K562 (cell line): ENCODE results near the gene GTF2A1L. TPM values are rescaled to one million over a fixed set of nuclear protein-coding genes. Genes with fewer than 3 reads are reported as not detected.
A peak's percentile ranks its signal among the peaks of the same experiment; 100 is the strongest.

Experiments used
- ATAC-seq: fragments of 200-7000 bp; cut with Tn5 transposase; 3 replicates; pipeline ENCODE4 v1.9.1; 2020; ENCODE audit warnings: moderate library complexity
- BruUV-seq: library from RNA; stranded (reverse); fragments of 400-500 nt; replicated peaks from 2 replicates; lab custom pipeline; 2021; lab: Mats Ljungman, UMichigan
- CTCF ChIA-PET: fragments of 300-600 bp; formaldehyde crosslinking; extraction: SDS; loops from one replicate; lab custom pipeline; 2021; ENCODE audit warnings: low intra/inter-chr PET ratio; lab: Yijun Ruan, JAX
- POLR2A ChIA-PET: fragments of 300-600, 350-650 bp; sonication (Branson Sonifier 250); formaldehyde crosslinking; extraction: SDS; loops from one replicate; lab custom pipeline; 2021; ENCODE audit warnings: antibody characterized with exemption, inconsistent platforms; lab: Yijun Ruan, JAX
- DNase-seq, 4 experiments: peaks; one replicate each; pipeline versions ENCODE4 v3.0.0 to v3.0.0-alpha.2; 2011 to 2018; ENCODE audit warnings: low spot score in 3 of 4, mixed read lengths in 3 of 4; ENCODE audit errors: extremely low read depth in 1 of 4
- FAIRE-seq: peaks from 2 replicates; lab custom pipeline; 2011; peaks lifted over from hg19 to GRCh38; lab: Jason Lieb, UNC
- H2AFZ ChIP-seq: 2 replicates; pipeline ENCODE4 v1.6.0; 2011; ENCODE audit warnings: low read depth, low read length, control low read depth, inconsistent platforms
- H3K27ac ChIP-seq: fragments of 200-600 bp; 3 replicates; pipeline ENCODE4 v1.8.0; 2011; ENCODE audit warnings: low read depth, mild to moderate bottlenecking, control low read depth, inconsistent platforms, low read length, moderate library complexity, mixed read lengths; ENCODE audit errors: extremely low read depth
- H3K27me3 ChIP-seq, 2 experiments: fragments of 300-600 bp in 1 of 2; 2 replicates in 1 of 2; 3 replicates in 1 of 2; pipeline versions ENCODE4 v1.6.0 to v1.8.0; 2011; ENCODE audit warnings: inconsistent platforms in 2 of 2, low read length in 2 of 2, mild to moderate bottlenecking in 1 of 2, mixed read lengths in 1 of 2, moderate library complexity in 1 of 2; ENCODE audit not compliant: control insufficient read depth in 2 of 2, insufficient read depth in 2 of 2
- H3K36me3 ChIP-seq: fragments of 300-600 bp; 3 replicates; pipeline ENCODE4 v1.8.0; 2011; ENCODE audit warnings: mild to moderate bottlenecking, low read length, inconsistent platforms; ENCODE audit not compliant: control insufficient read depth, insufficient read depth
- H3K4me1 ChIP-seq, 2 experiments: fragments of 200-600 bp in 1 of 2; replicated peaks in 1 of 2; 2 replicates in 1 of 2; 3 replicates in 1 of 2; pipeline versions ENCODE4 v1.5.1 to v1.8.0; 2011; ENCODE audit warnings: inconsistent platforms in 2 of 2, low read length in 2 of 2, mild to moderate bottlenecking in 1 of 2, mixed read lengths in 1 of 2, moderate library complexity in 1 of 2; ENCODE audit not compliant: control insufficient read depth in 2 of 2, insufficient read depth in 2 of 2
- H3K4me2 ChIP-seq: 2 replicates; pipeline ENCODE4 v1.6.1; 2011; ENCODE audit warnings: low read length, control low read depth, inconsistent platforms, mixed read lengths; ENCODE audit not compliant: insufficient read depth
- H3K4me3 ChIP-seq: fragments of 200-600 bp; sonication (generic), shearing (Covaris generic); 2 replicates; pipeline ENCODE4 v1.5.1; 2016; ENCODE audit warnings: control low read depth, inconsistent platforms
- H3K79me2 ChIP-seq: fragments of 200-600 bp; 3 replicates; pipeline ENCODE4 v1.8.0; 2011; ENCODE audit warnings: low read length, inconsistent platforms; ENCODE audit not compliant: control insufficient read depth, insufficient read depth
- H3K9ac ChIP-seq, 2 experiments: 2 replicates each; pipeline versions ENCODE4 v1.6.0 to v1.6.1; 2011; ENCODE audit warnings: low read depth in 2 of 2, low read length in 2 of 2, control low read depth in 1 of 2, inconsistent platforms in 1 of 2, mild to moderate bottlenecking in 1 of 2, mixed read lengths in 1 of 2; ENCODE audit not compliant: insufficient read depth in 1 of 2
- H3K9me1 ChIP-seq: one replicate; pipeline ENCODE4 v1.6.0; 2011; ENCODE audit warnings: inconsistent platforms, mild to moderate bottlenecking, low read length, moderate library complexity; ENCODE audit not compliant: control insufficient read depth, insufficient read depth
- H3K9me3 ChIP-seq: replicated peaks from 2 replicates; pipeline ENCODE4 v1.5.1; 2011; ENCODE audit warnings: low read depth, low read length, inconsistent platforms; ENCODE audit not compliant: control insufficient read depth, insufficient read depth
- H4K20me1 ChIP-seq: replicated peaks from 2 replicates; pipeline ENCODE4 v1.6.1; 2011; ENCODE audit warnings: low read length, inconsistent platforms, mixed read lengths; ENCODE audit not compliant: control insufficient read depth, insufficient read depth
- CBFB ChIP-seq: sonication (generic); formaldehyde crosslinking; IDR thresholded peaks from 2 replicates; pipeline ENCODE4 v1.4.0; 2020; ENCODE audit warnings: mild to moderate bottlenecking, missing genetic modification reagents
- MAFK ChIP-seq: IDR thresholded peaks from 2 replicates; pipeline ENCODE4 v1.6.1; 2011; ENCODE audit warnings: low read length, improper control_type of control experiment
- NCOR1 ChIP-seq: fragments of 450-650 bp; IDR thresholded peaks from 2 replicates; pipeline ENCODE4 v1.6.1; 2016; ENCODE audit warnings: mild to moderate bottlenecking, moderate library complexity
- RAD21 ChIP-seq, 2 experiments: fragments of 250-450 bp in 1 of 2; fragments of 450-650 bp in 1 of 2; sonication (Bioruptor Pico) in 1 of 2; formaldehyde crosslinking in 1 of 2; IDR thresholded peaks in 1 of 2; conservative IDR thresholded peaks in 1 of 2; 2 replicates each; pipeline versions ENCODE4 v1.4.0 to v1.8.0; 2020 to 2022; ENCODE audit warnings: mild to moderate bottlenecking in 2 of 2, moderate library complexity in 1 of 2
- ZNF766 ChIP-seq: fragments of 200-800 bp; sonication (Bioruptor generic); conservative IDR thresholded peaks from 2 replicates; pipeline ENCODE4 v1.6.1; 2016; ENCODE audit warnings: missing genetic modification characterization, missing compliant biosample characterization
- WGBS: fragments of 100-300 bp; shearing (Covaris generic); methylation state at CpG from one replicate; pipeline ENCODE4 v1.1.6; 2016; ENCODE audit warnings: low coverage, mixed read lengths; ENCODE audit not compliant: insufficient coverage; ENCODE audit errors: missing lambda C conversion rate; 5-methylcytosine and 5-hydroxymethylcytosine counted together
- in situ Hi-C: fragments of 300-500 bp; cut with MboI; formaldehyde crosslinking; loops from 4 replicates; pipeline ENCODE4 v1.15.0; 2018; ENCODE audit warnings: inconsistent platforms, mixed read lengths
- intact Hi-C: fragments of 100-400 bp; cut with micrococcal nuclease; formaldehyde crosslinking; loops from 2 replicates; pipeline ENCODE4 v1.14.2; 2022
- polyA plus RNA-seq, 8 experiments: library from polyadenylated mRNA; depleted of rRNA in 4 of 8; stranded (reverse) in 5 of 8; unstranded in 3 of 8; fragments of >200 nt; fragmentation: Nextera tagmentation in 2 of 8; fragmentation: Illumina TruSeq in 1 of 8; extraction: Ambion mirVana in 2 of 8; extraction: Trizol in 1 of 8; gene quantifications; 2 replicates each; pipeline versions ENCODE4 v1.2.1 to v1.2.3, GENCODE V29; 2011 to 2014; ENCODE audit warnings: inconsistent platforms in 1 of 8, missing spikeins in 1 of 8
- total RNA-seq, 7 experiments: library from RNA; depleted of rRNA in 6 of 7; stranded (reverse); fragments of >200 nt in 6 of 7; fragmentation: Illumina TruSeq in 2 of 7; extraction: Trizol in 2 of 7; gene quantifications; 2 replicates each; pipeline versions ENCODE4 v1.2.1 to v1.2.3, GENCODE V29; 2011 to 2021; ENCODE audit warnings: low replicate concordance in 1 of 7
- TF ChIP-seq, protein P1 (sequence below), 3 experiments: IDR thresholded peaks in 2 of 3; conservative IDR thresholded peaks in 1 of 3; 2 replicates each; pipeline ENCODE4 v1.5.1; 2011 to 2012; ENCODE audit warnings: low read length in 3 of 3, mild to moderate bottlenecking in 3 of 3, control low read depth in 2 of 3, improper control_type of control experiment in 1 of 3, inconsistent platforms in 1 of 3, low read depth in 1 of 3, mixed read lengths in 1 of 3, moderate library complexity in 1 of 3; ENCODE audit not compliant: insufficient read depth in 2 of 3
- TF ChIP-seq, protein P2 (sequence below), 2 experiments: fragments of 450-650 bp; formaldehyde crosslinking in 1 of 2; IDR thresholded peaks; 2 replicates each; pipeline versions ENCODE4 v1.4.0 to v1.6.1; 2014 to 2020; ENCODE audit warnings: mild to moderate bottlenecking in 2 of 2, borderline replicate concordance in 1 of 2, low read depth in 1 of 2

GTF2A1L gene
- total and polyA plus RNA-seq, 9 of the 15 experiments (the other 6 are each of a cell fraction or from before 2014, with no cell fraction given): 0.05 to 0.35 (median 0.12) TPM; not detected in 5

DNA sequence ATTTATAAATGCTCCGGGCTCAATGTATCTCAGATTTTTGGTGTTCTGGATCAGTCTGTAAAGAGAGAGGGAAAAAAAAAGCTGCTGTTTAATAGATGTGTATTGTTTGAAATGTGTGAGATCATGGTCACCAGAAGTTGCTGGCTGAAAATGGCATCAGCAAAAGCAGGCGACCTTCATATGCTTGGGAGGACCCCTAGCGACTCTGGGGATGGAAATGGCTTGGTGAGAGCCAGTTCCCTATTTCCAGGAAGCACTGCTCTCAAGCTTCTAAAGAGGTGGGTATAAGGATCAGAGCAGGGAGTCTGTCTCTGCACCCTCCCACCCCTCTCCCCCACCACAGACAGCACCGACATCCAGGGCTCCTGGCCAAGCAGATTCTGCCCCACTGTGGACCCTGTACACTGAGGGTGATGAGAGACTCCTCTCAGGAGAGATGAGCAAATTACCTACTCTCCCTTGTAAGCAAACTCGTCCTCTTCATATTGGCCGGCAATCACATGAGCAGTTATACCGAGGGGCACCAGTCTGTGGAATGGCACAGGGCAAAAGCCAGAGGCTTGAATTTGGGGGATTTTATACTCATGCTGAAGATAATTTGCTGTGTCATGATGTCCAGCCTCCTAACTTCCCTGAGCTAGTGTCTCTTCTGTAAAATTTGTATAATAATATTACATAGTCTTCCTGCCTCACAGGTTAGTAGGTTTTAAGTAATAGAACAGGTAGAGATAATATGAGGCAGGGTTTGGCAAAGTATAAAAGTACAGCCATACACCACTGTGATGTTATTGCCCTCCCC, 108.2 kb downstream of the GTF2A1L start:
- intact Hi-C loops: loop anchor here (1.0 kb wide), 2 partner anchors 104 to 125 kb away; no protein-coding TSS in a partner anchor
- TF ChIP-seq, protein P1, sequence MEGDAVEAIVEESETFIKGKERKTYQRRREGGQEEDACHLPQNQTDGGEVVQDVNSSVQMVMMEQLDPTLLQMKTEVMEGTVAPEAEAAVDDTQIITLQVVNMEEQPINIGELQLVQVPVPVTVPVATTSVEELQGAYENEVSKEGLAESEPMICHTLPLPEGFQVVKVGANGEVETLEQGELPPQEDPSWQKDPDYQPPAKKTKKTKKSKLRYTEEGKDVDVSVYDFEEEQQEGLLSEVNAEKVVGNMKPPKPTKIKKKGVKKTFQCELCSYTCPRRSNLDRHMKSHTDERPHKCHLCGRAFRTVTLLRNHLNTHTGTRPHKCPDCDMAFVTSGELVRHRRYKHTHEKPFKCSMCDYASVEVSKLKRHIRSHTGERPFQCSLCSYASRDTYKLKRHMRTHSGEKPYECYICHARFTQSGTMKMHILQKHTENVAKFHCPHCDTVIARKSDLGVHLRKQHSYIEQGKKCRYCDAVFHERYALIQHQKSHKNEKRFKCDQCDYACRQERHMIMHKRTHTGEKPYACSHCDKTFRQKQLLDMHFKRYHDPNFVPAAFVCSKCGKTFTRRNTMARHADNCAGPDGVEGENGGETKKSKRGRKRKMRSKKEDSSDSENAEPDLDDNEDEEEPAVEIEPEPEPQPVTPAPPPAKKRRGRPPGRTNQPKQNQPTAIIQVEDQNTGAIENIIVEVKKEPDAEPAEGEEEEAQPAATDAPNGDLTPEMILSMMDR (IDR thresholded peaks at IDR 0.05 in 2 of 3, conservative IDR thresholded peaks at IDR 0.05 in 1 of 3; ENCODE audit: insufficient read depth in 2 of 3, low read depth in 1 of 3, low read length in 3 of 3): peak; percentile 48 to 83 (median 53)
- TF ChIP-seq, protein P2, sequence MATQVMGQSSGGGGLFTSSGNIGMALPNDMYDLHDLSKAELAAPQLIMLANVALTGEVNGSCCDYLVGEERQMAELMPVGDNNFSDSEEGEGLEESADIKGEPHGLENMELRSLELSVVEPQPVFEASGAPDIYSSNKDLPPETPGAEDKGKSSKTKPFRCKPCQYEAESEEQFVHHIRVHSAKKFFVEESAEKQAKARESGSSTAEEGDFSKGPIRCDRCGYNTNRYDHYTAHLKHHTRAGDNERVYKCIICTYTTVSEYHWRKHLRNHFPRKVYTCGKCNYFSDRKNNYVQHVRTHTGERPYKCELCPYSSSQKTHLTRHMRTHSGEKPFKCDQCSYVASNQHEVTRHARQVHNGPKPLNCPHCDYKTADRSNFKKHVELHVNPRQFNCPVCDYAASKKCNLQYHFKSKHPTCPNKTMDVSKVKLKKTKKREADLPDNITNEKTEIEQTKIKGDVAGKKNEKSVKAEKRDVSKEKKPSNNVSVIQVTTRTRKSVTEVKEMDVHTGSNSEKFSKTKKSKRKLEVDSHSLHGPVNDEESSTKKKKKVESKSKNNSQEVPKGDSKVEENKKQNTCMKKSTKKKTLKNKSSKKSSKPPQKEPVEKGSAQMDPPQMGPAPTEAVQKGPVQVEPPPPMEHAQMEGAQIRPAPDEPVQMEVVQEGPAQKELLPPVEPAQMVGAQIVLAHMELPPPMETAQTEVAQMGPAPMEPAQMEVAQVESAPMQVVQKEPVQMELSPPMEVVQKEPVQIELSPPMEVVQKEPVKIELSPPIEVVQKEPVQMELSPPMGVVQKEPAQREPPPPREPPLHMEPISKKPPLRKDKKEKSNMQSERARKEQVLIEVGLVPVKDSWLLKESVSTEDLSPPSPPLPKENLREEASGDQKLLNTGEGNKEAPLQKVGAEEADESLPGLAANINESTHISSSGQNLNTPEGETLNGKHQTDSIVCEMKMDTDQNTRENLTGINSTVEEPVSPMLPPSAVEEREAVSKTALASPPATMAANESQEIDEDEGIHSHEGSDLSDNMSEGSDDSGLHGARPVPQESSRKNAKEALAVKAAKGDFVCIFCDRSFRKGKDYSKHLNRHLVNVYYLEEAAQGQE (IDR thresholded peaks at IDR 0.05; ENCODE audit: borderline replicate concordance): peak; percentile 54; the same call in 1 of the 2 replicates
- TF ChIP-seq, protein P2 (CRISPR knock-in tag; IDR thresholded peaks at IDR 0.05; ENCODE audit: low read depth): no peak
- TF ChIP-seq CBFB (CRISPR knock-in tag) (no peak), NCOR1 (no peak), RAD21 (CRISPR knock-in tag; conservative IDR thresholded peaks at IDR 0.05 in 1 of 2, IDR thresholded peaks at IDR 0.05 in 1 of 2) (peak; percentile 66 to 83), MAFK (peak; percentile 37; the same call in 1 of the 2 replicates), ZNF766 (0 out of 2 replicates have a peak, but pooled peaks have one; percentile 26)

More for the DNA sequence above, 108.2 kb downstream of the GTF2A1L start:
- DNase-seq (peak in 2 of 4 experiments; percentile 25 to 38), ATAC-seq (peak; percentile 88), FAIRE-seq (peak; percentile 71)
- H4K20me1 ChIP-seq: no peaks in the 10 kb centered on the region
- H3K9ac ChIP-seq: no peak overlapping the region
- no TSS peak for BruUV-seq
- POLR2A ChIA-PET: no interaction called here
- in situ Hi-C loops: no loop called here
- peaks cover 0 to 3% of the 10 kb centered on the region in 2 experiments; a peak in 1 of 5 replicates for H3K4me1 ChIP-seq
- no peaks in the 10 kb centered on the region for H3K27me3 ChIP-seq
- H3K36me3 ChIP-seq: no peaks in the 10 kb centered on the region
- WGBS: 2% methylated on average over 7 of the region's 7 CpGs
- H3K4me2 ChIP-seq: peak overlapping the region; percentile 26; the same call in 1 of the 2 replicates
- peak overlapping the region; percentile 64 for H2AFZ ChIP-seq
- H3K9me3 ChIP-seq: no peaks in the 10 kb centered on the region
- H3K4me3 ChIP-seq: no peak overlapping the region
- no peak overlapping the region for H3K27ac ChIP-seq
- CTCF ChIA-PET: interaction anchor here (1.1 to 1.9 kb wide), 2 partner anchors 103 to 126 kb away, joined by 4 read pairs; no protein-coding TSS in a partner anchor
- H3K9me1 ChIP-seq: no peaks in the 10 kb centered on the region
- no peaks in the 10 kb centered on the region for H3K79me2 ChIP-seq
